HepG2 (cell line): ENCODE data around the gene UNC5B. TPM values are rescaled to one million over a fixed set of nuclear protein-coding genes. Genes with fewer than 3 reads are reported as not detected.

Experiments used
- ATAC-seq: fragments of 200-7000 bp; cut with Tn5 transposase; 3 replicates; pipeline ENCODE4 v1.9.1; 2020; ENCODE audit warnings: mild to moderate bottlenecking, moderate library complexity
- BruUV-seq: library from RNA; stranded (reverse); fragments of 400-500 nt; replicated peaks from 2 replicates; lab custom pipeline; 2021; lab: Mats Ljungman, UMichigan
- CTCF ChIA-PET: fragments of 300-600 bp; formaldehyde crosslinking; extraction: SDS; loops from one replicate; lab custom pipeline; 2021; ENCODE audit warnings: low total read pairs, inconsistent platforms, low intra/inter-chr PET ratio; lab: Yijun Ruan, JAX
- POLR2A ChIA-PET: fragments of 350-600 bp; sonication (Branson Sonifier 250); formaldehyde crosslinking; loops from one replicate; lab custom pipeline; 2020; ENCODE audit warnings: antibody characterized with exemption, inconsistent platforms; lab: Yijun Ruan, JAX
- DNase-seq: peaks from one replicate; pipeline ENCODE4 v3.0.0-alpha.2; 2015; ENCODE audit warnings: low spot score
- FAIRE-seq: peaks from 3 replicates; lab custom pipeline; 2011; peaks lifted over from hg19 to GRCh38; lab: Jason Lieb, UNC
- H2AFZ ChIP-seq: one replicate; pipeline ENCODE4 v1.6.1; 2011; ENCODE audit warnings: low read length, inconsistent platforms
- H3K27ac ChIP-seq: fragments of 300-600 bp; 3 replicates; pipeline ENCODE4 v1.8.0; 2011; ENCODE audit warnings: mixed run types, mild to moderate bottlenecking, mixed read lengths, low read length, inconsistent platforms; ENCODE audit not compliant: insufficient read depth; ENCODE audit errors: extremely low read length
- H3K27me3 ChIP-seq, 2 experiments: fragments of 200-600 bp in 1 of 2; 2 replicates in 1 of 2; 3 replicates in 1 of 2; pipeline versions ENCODE4 v1.6.0 to v1.8.0; 2011; ENCODE audit warnings: low read length in 2 of 2, mild to moderate bottlenecking in 2 of 2, moderate library complexity in 2 of 2, inconsistent platforms in 1 of 2; ENCODE audit not compliant: insufficient read depth in 2 of 2, control insufficient read depth in 1 of 2
- H3K36me3 ChIP-seq, 2 experiments: fragments of 200-600 bp in 1 of 2; replicated peaks in 1 of 2; 2 replicates in 1 of 2; 3 replicates in 1 of 2; pipeline versions ENCODE4 v1.5.1 to v1.8.0; 2011; ENCODE audit warnings: low read length in 2 of 2, inconsistent platforms in 1 of 2; ENCODE audit not compliant: insufficient read depth in 2 of 2, control insufficient read depth in 1 of 2
- H3K4me1 ChIP-seq: 2 replicates; pipeline ENCODE4 v1.5.1; 2012; ENCODE audit warnings: low read length, inconsistent platforms; ENCODE audit not compliant: insufficient read depth
- H3K4me2 ChIP-seq: 2 replicates; pipeline ENCODE4 v1.6.0; 2011; ENCODE audit warnings: low read depth, low read length, inconsistent platforms
- H3K4me3 ChIP-seq, 3 experiments: fragments of 200-600 bp in 1 of 3; sonication (generic), shearing (Covaris generic) in 1 of 3; replicated peaks in 1 of 3; 2 replicates each; pipeline ENCODE4 v1.5.1; 2011 to 2016; ENCODE audit warnings: low read length in 3 of 3, inconsistent platforms in 2 of 3, low read depth in 2 of 3, mild to moderate bottlenecking in 2 of 3, control low read depth in 1 of 3, mixed read lengths in 1 of 3; ENCODE audit not compliant: insufficient read depth in 1 of 3
- H3K79me2 ChIP-seq: one replicate; pipeline ENCODE4 v1.6.1; 2011; ENCODE audit warnings: low read length, inconsistent platforms; ENCODE audit not compliant: insufficient read depth
- H3K9ac ChIP-seq: 2 replicates; pipeline ENCODE4 v1.6.0; 2011; ENCODE audit warnings: mild to moderate bottlenecking, low read depth, low read length, inconsistent platforms; ENCODE audit not compliant: insufficient read depth
- H3K9me3 ChIP-seq: 2 replicates; pipeline ENCODE4 v1.5.1; 2012; ENCODE audit warnings: mild to moderate bottlenecking, low read length
- H4K20me1 ChIP-seq: 2 replicates; pipeline ENCODE4 v1.6.0; 2011; ENCODE audit warnings: inconsistent platforms, mild to moderate bottlenecking, low read length, moderate library complexity; ENCODE audit not compliant: insufficient read depth
- ATF4 ChIP-seq, 2 experiments: fragments of 450-650 bp in 1 of 2; sonication (generic) in 1 of 2; formaldehyde crosslinking; IDR thresholded peaks; 2 replicates each; pipeline versions ENCODE4 v1.5.0 to v1.8.0; 2020 to 2022; ENCODE audit warnings: mild to moderate bottlenecking in 1 of 2, missing genetic modification reagents in 1 of 2
- ATF7 ChIP-seq, 2 experiments: fragments of 450-650 bp in 1 of 2; sonication (generic) in 1 of 2; formaldehyde crosslinking in 1 of 2; IDR thresholded peaks; 2 replicates each; pipeline versions ENCODE4 v1.4.0 to v1.6.1; 2016 to 2020; ENCODE audit warnings: antibody characterized with exemption in 1 of 2, mild to moderate bottlenecking in 1 of 2, missing genetic modification reagents in 1 of 2
- CREB3 ChIP-seq: sonication (generic); formaldehyde crosslinking; IDR thresholded peaks from 2 replicates; pipeline ENCODE4 v1.5.0; 2020; ENCODE audit warnings: missing genetic modification reagents
- IKZF1 ChIP-seq: fragments of 450-650 bp; IDR thresholded peaks from 2 replicates; pipeline ENCODE4 v1.7.1; 2016
- NFE2L2 ChIP-seq: fragments of 150-350 bp; IDR thresholded peaks from 2 replicates; pipeline ENCODE4 v1.6.1; 2014; ENCODE audit warnings: low read length
- SP5 ChIP-seq: IDR thresholded peaks from 2 replicates; pipeline ENCODE4 v1.6.1; 2016; ENCODE audit warnings: low read depth, borderline replicate concordance
- ZNF160 ChIP-seq: sonication (generic); formaldehyde crosslinking; IDR thresholded peaks from 2 replicates; pipeline ENCODE4 v1.8.0; 2022; ENCODE audit warnings: mild to moderate bottlenecking, inconsistent platforms, missing genetic modification reagents
- ZNF276 ChIP-seq: sonication (generic); formaldehyde crosslinking; IDR thresholded peaks from 2 replicates; pipeline ENCODE4 v1.4.0; 2020; ENCODE audit warnings: mild to moderate bottlenecking, low read depth, missing genetic modification reagents
- ZNF530 ChIP-seq: sonication (generic); formaldehyde crosslinking; IDR thresholded peaks from 2 replicates; pipeline ENCODE4 v1.5.0; 2020; ENCODE audit warnings: low read depth, mild to moderate bottlenecking, missing genetic modification reagents
- ZNF564 ChIP-seq: sonication (generic); formaldehyde crosslinking; IDR thresholded peaks from 2 replicates; pipeline ENCODE4 v1.8.1; 2023; ENCODE audit warnings: mild to moderate bottlenecking, missing genetic modification reagents
- ZNF788 ChIP-seq: sonication (generic); formaldehyde crosslinking; IDR thresholded peaks from 2 replicates; pipeline ENCODE4 v1.5.0; 2020; ENCODE audit warnings: mild to moderate bottlenecking, missing genetic modification reagents, borderline replicate concordance
- WGBS: methylation state at CpG from one replicate; pipeline ENCODE4 v1.1.6; 2017; ENCODE audit warnings: low lambda C conversion rate; 5-methylcytosine and 5-hydroxymethylcytosine counted together
- in situ Hi-C: cut with HindIII; loops from 2 replicates; pipeline ENCODE4 v1.10.0; 2017; ENCODE audit warnings: low pct_unique_long_range_greater_than_20kb; ENCODE audit not compliant: extremely low pct_ligation_motif_present
- intact Hi-C: fragments of 100-400 bp; cut with micrococcal nuclease; formaldehyde crosslinking; loops from one replicate; pipeline ENCODE4 v1.10.0; 2022; ENCODE audit not compliant: unreplicated experiment
- polyA plus RNA-seq, 8 experiments: library from polyadenylated mRNA; depleted of rRNA in 3 of 8; stranded (reverse) in 7 of 8; unstranded in 1 of 8; fragments of >200 nt; fragmentation: Illumina TruSeq in 4 of 8; extraction: Trizol in 4 of 8; gene quantifications; 2 replicates each; pipeline versions ENCODE4 v1.2.1 to v1.2.3, GENCODE V29; 2011 to 2016; ENCODE audit warnings: low read depth in 4 of 8, missing spikeins in 1 of 8, mixed read lengths in 1 of 8; ENCODE audit not compliant: insufficient read depth in 1 of 8
- total RNA-seq, 5 experiments: library from RNA; depleted of rRNA; stranded (reverse); fragments of >200 nt; fragmentation: Illumina TruSeq; extraction: Trizol; gene quantifications; 2 replicates each; pipeline ENCODE4 v1.2.3, GENCODE V29; 2016; ENCODE audit warnings: low read depth in 1 of 5

UNC5B gene
- total and polyA plus RNA-seq, 2 of the 13 experiments (the other 11 are each of a cell fraction or from before 2014, with no cell fraction given), result 0.07 TPM

- H3K27me3 ChIP-seq, result peaks cover 10 to 45% of the 10 kb centered on the region in 2 experiments; a peak in 4 of 5 replicates
- no peak for TF ChIP-seq SP5 (CRISPR knock-in tag)
- TF ChIP-seq ZNF530 (CRISPR knock-in tag), result no peak
- TF ChIP-seq ATF7 (IDR thresholded peaks at IDR 0.05), result no peak
- no peak for TF ChIP-seq ATF7 (CRISPR knock-in tag; IDR thresholded peaks at IDR 0.05)
- no peak for TF ChIP-seq ZNF788
- TF ChIP-seq ATF4 (CRISPR knock-in tag; IDR thresholded peaks at IDR 0.05), result no peak
- TF ChIP-seq NFE2L2, result no peak
- FAIRE-seq (no peak), DNase-seq (no peak), ATAC-seq (no peak)
- no peaks in the 10 kb centered on the region for H3K9me3 ChIP-seq
- no peaks in the 10 kb centered on the region for H3K36me3 ChIP-seq
- ChIA-PET POLR2A (no interaction called here), CTCF (no interaction called here)
- no peak overlapping the region for H3K9ac ChIP-seq
- H3K4me3 ChIP-seq, result no peak overlapping the region
- no peak overlapping the region for H3K27ac ChIP-seq
- no peak overlapping the region for H3K4me2 ChIP-seq
- no peaks in the 10 kb centered on the region for H3K79me2 ChIP-seq
- no peaks in the 10 kb centered on the region for H4K20me1 ChIP-seq
- WGBS, result 0% methylated on average over 2 of the region's 7 CpGs
- no TSS peak for BruUV-seq
- H2AFZ ChIP-seq, result no peak overlapping the region
- in situ Hi-C loops (no loop called here), intact Hi-C loops (no loop called here)
- H3K4me1 ChIP-seq, result no peaks in the 10 kb centered on the region
These were observed 37.6 kb downstream of the UNC5B start for GRCh38 chr10:71249996-71250395.

- ATAC-seq (no peak), FAIRE-seq (no peak), DNase-seq (no peak)
- 30% methylated on average over 3 of the region's 3 CpGs for WGBS
- H2AFZ ChIP-seq, result no peak overlapping the region
- no peaks in the 10 kb centered on the region for H3K9me3 ChIP-seq
- H3K4me2 ChIP-seq, result no peak overlapping the region
- ChIA-PET CTCF (no interaction called here), POLR2A (no interaction called here)
- H3K36me3 ChIP-seq, result no peaks in the 10 kb centered on the region
- no peak overlapping the region for H3K27ac ChIP-seq
- H3K4me3 ChIP-seq, result no peak overlapping the region
- H4K20me1 ChIP-seq, result no peaks in the 10 kb centered on the region
- no peak for TF ChIP-seq ZNF276 (CRISPR knock-in tag)
- TF ChIP-seq ZNF564 (CRISPR knock-in tag), result no peak
- TF ChIP-seq CREB3 (CRISPR knock-in tag), result no peak
- no peak for TF ChIP-seq IKZF1
- no peak for TF ChIP-seq ZNF160 (CRISPR knock-in tag)
- intact Hi-C loops, result no loop called here
- in situ Hi-C loops, result no loop called here
- no peak overlapping the region for H3K9ac ChIP-seq
- H3K27me3 ChIP-seq, result peaks cover 8 to 41% of the 10 kb centered on the region in 2 experiments; a peak in 4 of 5 replicates
- H3K4me1 ChIP-seq, result no peaks in the 10 kb centered on the region
- no peaks in the 10 kb centered on the region for H3K79me2 ChIP-seq
- BruUV-seq, result no TSS peak
These were observed 38.0 kb downstream of the UNC5B start for GRCh38 chr10:71250405-71250804.
